ENCODE measurements around the gene SMURF2.

SMURF2 gene

DNA sequence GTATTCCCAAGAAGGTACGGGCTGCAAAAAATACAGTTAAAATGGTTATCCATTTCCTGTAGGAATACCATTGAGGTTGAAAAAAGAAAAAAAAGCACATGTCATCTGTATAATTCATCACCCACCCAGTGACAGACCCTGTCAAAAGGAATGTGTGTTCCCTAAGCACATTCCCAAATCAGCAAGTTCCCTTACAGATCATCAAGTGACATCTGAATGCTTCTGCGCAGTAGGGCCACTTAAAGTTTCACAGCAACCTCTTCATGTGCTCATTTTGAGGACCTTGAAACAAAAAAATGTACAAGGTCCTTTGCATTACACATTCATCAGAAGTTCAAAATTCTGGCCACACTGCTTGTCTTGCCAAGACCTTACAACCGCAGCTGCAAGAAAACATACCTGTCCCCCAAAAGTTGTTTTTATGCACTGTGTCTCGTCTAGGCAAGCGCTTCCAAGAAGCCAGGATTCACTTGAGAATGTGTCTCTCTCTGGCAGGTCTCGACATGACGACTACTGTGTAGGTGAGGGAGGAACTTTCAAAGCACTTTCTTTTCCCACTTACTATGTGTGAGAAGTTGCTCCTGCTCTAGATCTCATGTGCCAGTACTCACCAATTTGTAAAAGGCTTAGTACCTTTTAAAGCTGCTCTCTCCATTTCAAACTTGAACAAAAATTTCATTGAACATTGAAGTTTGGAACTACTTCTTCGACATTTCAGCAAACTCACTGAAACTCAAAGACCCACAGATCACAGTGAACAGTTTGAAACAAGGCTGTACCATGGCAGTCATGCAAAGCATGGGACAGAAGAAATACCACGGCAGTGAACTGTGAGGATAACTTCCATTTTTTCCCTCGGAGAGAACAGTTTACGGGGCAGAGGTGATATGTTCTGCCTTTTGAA lies 161.0 kb downstream of the SMURF2 start:
- TF ChIP-seq, protein P1, sequence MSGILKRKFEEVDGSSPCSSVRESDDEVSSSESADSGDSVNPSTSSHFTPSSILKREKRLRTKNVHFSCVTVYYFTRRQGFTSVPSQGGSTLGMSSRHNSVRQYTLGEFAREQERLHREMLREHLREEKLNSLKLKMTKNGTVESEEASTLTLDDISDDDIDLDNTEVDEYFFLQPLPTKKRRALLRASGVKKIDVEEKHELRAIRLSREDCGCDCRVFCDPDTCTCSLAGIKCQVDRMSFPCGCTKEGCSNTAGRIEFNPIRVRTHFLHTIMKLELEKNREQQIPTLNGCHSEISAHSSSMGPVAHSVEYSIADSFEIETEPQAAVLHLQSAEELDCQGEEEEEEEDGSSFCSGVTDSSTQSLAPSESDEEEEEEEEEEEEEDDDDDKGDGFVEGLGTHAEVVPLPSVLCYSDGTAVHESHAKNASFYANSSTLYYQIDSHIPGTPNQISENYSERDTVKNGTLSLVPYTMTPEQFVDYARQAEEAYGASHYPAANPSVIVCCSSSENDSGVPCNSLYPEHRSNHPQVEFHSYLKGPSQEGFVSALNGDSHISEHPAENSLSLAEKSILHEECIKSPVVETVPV (CRISPR knock-in tag; IDR thresholded peaks at IDR 0.05), result no peak
- TF ChIP-seq, protein P2, sequence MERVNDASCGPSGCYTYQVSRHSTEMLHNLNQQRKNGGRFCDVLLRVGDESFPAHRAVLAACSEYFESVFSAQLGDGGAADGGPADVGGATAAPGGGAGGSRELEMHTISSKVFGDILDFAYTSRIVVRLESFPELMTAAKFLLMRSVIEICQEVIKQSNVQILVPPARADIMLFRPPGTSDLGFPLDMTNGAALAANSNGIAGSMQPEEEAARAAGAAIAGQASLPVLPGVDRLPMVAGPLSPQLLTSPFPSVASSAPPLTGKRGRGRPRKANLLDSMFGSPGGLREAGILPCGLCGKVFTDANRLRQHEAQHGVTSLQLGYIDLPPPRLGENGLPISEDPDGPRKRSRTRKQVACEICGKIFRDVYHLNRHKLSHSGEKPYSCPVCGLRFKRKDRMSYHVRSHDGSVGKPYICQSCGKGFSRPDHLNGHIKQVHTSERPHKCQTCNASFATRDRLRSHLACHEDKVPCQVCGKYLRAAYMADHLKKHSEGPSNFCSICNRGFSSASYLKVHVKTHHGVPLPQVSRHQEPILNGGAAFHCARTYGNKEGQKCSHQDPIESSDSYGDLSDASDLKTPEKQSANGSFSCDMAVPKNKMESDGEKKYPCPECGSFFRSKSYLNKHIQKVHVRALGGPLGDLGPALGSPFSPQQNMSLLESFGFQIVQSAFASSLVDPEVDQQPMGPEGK (CRISPR knock-in tag; IDR thresholded peaks at IDR 0.05; ENCODE audit: borderline replicate concordance), result no peak
- no peak for TF ChIP-seq BACH2 (CRISPR knock-in tag; IDR thresholded peaks at IDR 0.05; ENCODE audit: borderline replicate concordance)
- TF ChIP-seq ZFP3 (CRISPR knock-in tag; IDR thresholded peaks at IDR 0.05), result no peak
- TF ChIP-seq ARNTL (CRISPR knock-in tag; IDR thresholded peaks at IDR 0.05; ENCODE audit: borderline replicate concordance, low read depth), result peak; percentile 20; the same call in 1 of the 2 replicates
- TF ChIP-seq, protein P3, sequence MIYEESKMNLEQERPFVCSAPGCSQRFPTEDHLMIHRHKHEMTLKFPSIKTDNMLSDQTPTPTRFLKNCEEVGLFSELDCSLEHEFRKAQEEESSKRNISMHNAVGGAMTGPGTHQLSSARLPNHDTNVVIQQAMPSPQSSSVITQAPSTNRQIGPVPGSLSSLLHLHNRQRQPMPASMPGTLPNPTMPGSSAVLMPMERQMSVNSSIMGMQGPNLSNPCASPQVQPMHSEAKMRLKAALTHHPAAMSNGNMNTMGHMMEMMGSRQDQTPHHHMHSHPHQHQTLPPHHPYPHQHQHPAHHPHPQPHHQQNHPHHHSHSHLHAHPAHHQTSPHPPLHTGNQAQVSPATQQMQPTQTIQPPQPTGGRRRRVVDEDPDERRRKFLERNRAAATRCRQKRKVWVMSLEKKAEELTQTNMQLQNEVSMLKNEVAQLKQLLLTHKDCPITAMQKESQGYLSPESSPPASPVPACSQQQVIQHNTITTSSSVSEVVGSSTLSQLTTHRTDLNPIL (CRISPR knock-in tag; IDR thresholded peaks at IDR 0.05; ENCODE audit: low read depth), result no peak
- no peak for ATAC-seq

DNA sequence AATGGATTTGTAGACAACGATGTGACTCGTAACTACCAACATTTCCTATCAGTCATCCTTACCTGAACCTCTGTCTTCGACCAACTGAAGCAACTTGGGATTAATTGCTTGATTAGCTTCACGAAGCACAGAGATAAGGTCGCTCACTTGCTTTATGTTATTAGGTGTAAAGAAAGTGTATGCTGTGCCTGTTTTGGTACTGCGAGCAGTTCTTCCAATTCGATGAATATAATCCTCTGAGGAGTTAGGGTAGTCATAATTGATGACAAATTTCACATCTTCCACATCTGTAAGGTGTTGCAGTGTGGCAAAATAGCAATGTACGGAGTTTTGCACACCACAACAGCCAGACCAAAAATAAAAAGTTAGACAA lies 161.6 kb downstream of the SMURF2 start:
- TF ChIP-seq BACH2 (CRISPR knock-in tag; IDR thresholded peaks at IDR 0.05; ENCODE audit: borderline replicate concordance) (no peak), TCF4 (CRISPR knock-in tag; IDR thresholded peaks at IDR 0.05; ENCODE audit: borderline replicate concordance) (no peak), SNAI2 (CRISPR knock-in tag; IDR thresholded peaks at IDR 0.05) (no peak), ESRRG (CRISPR knock-in tag; IDR thresholded peaks at IDR 0.05) (no peak), ZFP30 (CRISPR knock-in tag; IDR thresholded peaks at IDR 0.05) (no peak), ZC3H10 (CRISPR knock-in tag; IDR thresholded peaks at IDR 0.05) (no peak), ZNF565 (CRISPR knock-in tag; conservative IDR thresholded peaks at IDR 0.05; ENCODE audit: low read depth) (no peak), OSR1 (CRISPR knock-in tag; IDR thresholded peaks at IDR 0.05) (no peak), ZNF70 (CRISPR knock-in tag; IDR thresholded peaks at IDR 0.05) (no peak), ARNTL (CRISPR knock-in tag; IDR thresholded peaks at IDR 0.05; ENCODE audit: borderline replicate concordance, low read depth) (no peak), RARB (CRISPR knock-in tag; IDR thresholded peaks at IDR 0.05) (no peak), GLIS3 (CRISPR knock-in tag; IDR thresholded peaks at IDR 0.05) (no peak), POU6F1 (CRISPR knock-in tag; IDR thresholded peaks at IDR 0.05; ENCODE audit: borderline replicate concordance, low read depth) (no peak), TSHZ2 (CRISPR knock-in tag; IDR thresholded peaks at IDR 0.05) (no peak), CSDC2 (CRISPR knock-in tag; IDR thresholded peaks at IDR 0.05) (no peak), ZNF8 (CRISPR knock-in tag; IDR thresholded peaks at IDR 0.05) (no peak), ZFP3 (CRISPR knock-in tag; IDR thresholded peaks at IDR 0.05) (no peak), TOX (CRISPR knock-in tag; IDR thresholded peaks at IDR 0.05; ENCODE audit: borderline replicate concordance) (no peak)
- TF ChIP-seq, protein P3 (CRISPR knock-in tag; IDR thresholded peaks at IDR 0.05; ENCODE audit: low read depth), result no peak
- ATAC-seq, result no peak
